Loucy (cell line): ENCODE results near the gene RAPH1.

Source experiments
- CTCF ChIP-seq: fragments of 200-600 bp; sonication (generic); conservative IDR thresholded peaks from 2 replicates; pipeline ENCODE4 v1.5.1; 2014; ENCODE audit warnings: mild to moderate bottlenecking, antibody characterized with exemption, low read length
- EZH2phosphoT487 ChIP-seq: fragments of 200-600 bp; IDR thresholded peaks from 2 replicates; pipeline ENCODE4 v1.6.1; 2018; ENCODE audit warnings: antibody characterized with exemption, mild to moderate bottlenecking, moderate library complexity, borderline replicate concordance

- no peak for TF ChIP-seq CTCF
- TF ChIP-seq EZH2phosphoT487: no peak
These were observed 452 bp downstream of the RAPH1 start for GRCh38 chr2:203534621-203535077.
